ENCODE data around the gene NRXN3. TPM values are rescaled to one million over a fixed set of nuclear protein-coding genes. Genes with fewer than 3 reads are reported as not detected.

NRXN3 gene
- total and polyA plus RNA-seq, 2 of the 4 experiments (the other 2 are of a cell fraction), result 4.8 to 25.1 TPM

DNA sequence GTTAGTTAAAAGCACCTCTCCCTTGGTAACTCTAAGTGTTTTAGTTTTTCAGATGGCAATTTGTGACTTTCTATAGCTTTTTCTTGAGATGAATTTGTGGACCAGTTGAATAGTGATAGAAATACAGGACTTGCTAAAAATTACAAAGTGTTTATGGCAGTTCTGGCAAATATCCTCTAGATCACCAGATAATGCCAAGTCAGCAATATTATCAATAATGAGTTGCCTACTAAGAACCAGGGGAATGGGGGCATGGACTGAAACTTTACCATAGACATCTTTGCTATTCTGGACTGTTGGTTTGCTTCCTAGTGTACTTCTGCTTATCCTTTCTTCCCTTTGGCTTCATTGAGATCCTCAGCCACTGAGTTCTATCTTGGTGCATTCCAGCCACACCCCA, 1456.9 kb downstream of the NRXN3 start:
- TF ChIP-seq MAFK (IDR thresholded peaks at IDR 0.05; ENCODE audit: low read depth, low read length) (peak; percentile 99), MXI1 (IDR thresholded peaks at IDR 0.05; ENCODE audit: borderline replicate concordance, low read depth, low read length) (no peak)
- Histone ChIP-seq H4K8ac (ENCODE audit: low read depth in 2 of 2, low read length in 2 of 2) (no peak overlapping the region), H2BK20ac (ENCODE audit: low read depth, low read length) (no peak overlapping the region), H3K18ac (ENCODE audit: low read depth, low read length) (no peak overlapping the region), H4K20me1 (ENCODE audit: insufficient read depth, low read length) (no peaks in the 10 kb centered on the region), H3K4ac (ENCODE audit: low read depth, low read length) (no peak overlapping the region), H3K79me1 (ENCODE audit: low read depth in 1 of 2, low read length in 2 of 2) (no peaks in the 10 kb centered on the region), H2AFZ (replicated peaks; ENCODE audit: low read length, poor library complexity) (no peak overlapping the region), H3K9me1 (ENCODE audit: insufficient read depth, low read length) (no peaks in the 10 kb centered on the region), H3K56ac (ENCODE audit: extremely low read depth, insufficient read depth, low read length) (no peak overlapping the region), H3K36me3 (ENCODE audit: control insufficient read depth, insufficient read depth, low read length) (no peaks in the 10 kb centered on the region), H3K4me2 (ENCODE audit: low read depth, low read length) (no peak overlapping the region), H3K9me3 (ENCODE audit: control insufficient read depth, insufficient read depth, low read length) (no peaks in the 10 kb centered on the region), H2BK120ac (ENCODE audit: low read depth, low read length) (no peak overlapping the region), H3K14ac (replicated peaks; ENCODE audit: low read depth, low read length) (no peak overlapping the region), H3K23ac (ENCODE audit: low read depth, low read length) (no peak overlapping the region), H2AK5ac (ENCODE audit: low read depth, low read length) (no peak overlapping the region), H3K27ac (ENCODE audit: insufficient read depth, low read length) (no peak overlapping the region), H3K9ac (ENCODE audit: low read depth, low read length) (no peak overlapping the region), H2BK5ac (ENCODE audit: low read depth, low read length, poor library complexity, severe bottlenecking) (no peak overlapping the region), H4K5ac (ENCODE audit: low read depth, low read length) (no peak overlapping the region), H3K4me3 (ENCODE audit: insufficient read depth, low read depth, low read length) (no peak overlapping the region), H2BK15ac (ENCODE audit: low read depth, low read length) (no peak overlapping the region), H4K91ac (ENCODE audit: insufficient read depth, low read depth, low read length) (no peak overlapping the region), H3K4me1 (ENCODE audit: control insufficient read depth, insufficient read depth, low read length) (no peaks in the 10 kb centered on the region; the same call in 1 of the 2 replicates), H3K27me3 (ENCODE audit: control insufficient read depth, insufficient read depth, low read length) (no peaks in the 10 kb centered on the region), H2AK9ac (replicated peaks; ENCODE audit: low read depth, low read length, poor library complexity) (no peak overlapping the region)
- no peak for ATAC-seq (ENCODE audit: low read depth)
- BruUV-seq (replicated peaks), result no TSS peak
- intact Hi-C loops (cut with micrococcal nuclease), result no loop called here
- POLR2A ChIA-PET (ENCODE audit: unreplicated experiment), result no interaction called here
- in situ Hi-C loops (cut with MboI; ENCODE audit: low sequenced_read_pairs), result no loop called here
- CTCF ChIA-PET, result no interaction called here
- DNase-seq, result no peak
- dilution Hi-C loops (cut with HindIII; ENCODE audit: low sequenced_read_pairs, unreplicated experiment), result no loop called here

Data from IMR-90 (cell line).